Astrocyte of the spinal cord (primary cell): Measurements from ENCODE around the gene ZNF213.

Source experiments
- DNase-seq: peaks from one replicate; pipeline ENCODE4 v3.0.0; 2011; ENCODE audit warnings: low read depth, low spot score
- H3K4me3 ChIP-seq: 2 replicates; pipeline ENCODE4 v1.5.1; 2011; ENCODE audit warnings: low read depth, mild to moderate bottlenecking, low read length, moderate library complexity
- CTCF ChIP-seq: IDR thresholded peaks from 2 replicates; pipeline ENCODE4 v1.5.1; 2012; ENCODE audit warnings: low read depth, mild to moderate bottlenecking, low read length, inconsistent platforms
- in situ Hi-C: cut with HindIII; loops from 2 replicates; pipeline ENCODE4 v1.10.0; 2017; ENCODE audit warnings: low sequenced_read_pairs

ZNF213 gene

GRCh38 chr16:3096362-3096761, 38.5 kb upstream of the ZNF213 start:
- no peak for TF ChIP-seq CTCF
- in situ Hi-C loops = no loop called here
- no peak for DNase-seq
- H3K4me3 ChIP-seq = no peak overlapping the region

- DNase-seq = no peak
- H3K4me3 ChIP-seq = no peak overlapping the region
- in situ Hi-C loops = no loop called here
- TF ChIP-seq CTCF = no peak
Measured at GRCh38 chr16:3097266-3097665, 37.6 kb upstream of the ZNF213 start.

GRCh38 chr16:3098459-3099394, 36.1 kb upstream of the ZNF213 start, which contains the start of gene ZSCAN10:
Gene ZSCAN10, minus strand, starts transcription at chr16:3099294. Its CDS starts 6,357 bp downstream, at chr16:3092937.
- TF ChIP-seq CTCF = no peak
- no peak for DNase-seq
- no peak within 1 kb of the TSS for H3K4me3 ChIP-seq
- in situ Hi-C loops = no loop called here

- DNase-seq = no peak
- TF ChIP-seq CTCF = no peak
- no peak overlapping the region for H3K4me3 ChIP-seq
- in situ Hi-C loops = no loop called here
Measured at GRCh38 chr16:3099395-3099731, 35.5 kb upstream of the ZNF213 start.

GRCh38 chr16:3099732-3100499, 34.9 kb upstream of the ZNF213 start:
- H3K4me3 ChIP-seq = no peak overlapping the region
- DNase-seq = peak; percentile 84
- in situ Hi-C loops = no loop called here
- no peak for TF ChIP-seq CTCF

GRCh38 chr16:3101018-3101840, 33.6 kb upstream of the ZNF213 start:
- peak; percentile 51 for TF ChIP-seq CTCF
- no peak overlapping the region for H3K4me3 ChIP-seq
- in situ Hi-C loops = no loop called here
- no peak for DNase-seq
